ENCODE measurements around the gene NCEH1. TPM values are rescaled to one million over a fixed set of nuclear protein-coding genes. Genes with fewer than 3 reads are reported as not detected.

NCEH1 gene
- total RNA-seq, 1 experiment from 2014 or later, result 2.7 TPM

DNA sequence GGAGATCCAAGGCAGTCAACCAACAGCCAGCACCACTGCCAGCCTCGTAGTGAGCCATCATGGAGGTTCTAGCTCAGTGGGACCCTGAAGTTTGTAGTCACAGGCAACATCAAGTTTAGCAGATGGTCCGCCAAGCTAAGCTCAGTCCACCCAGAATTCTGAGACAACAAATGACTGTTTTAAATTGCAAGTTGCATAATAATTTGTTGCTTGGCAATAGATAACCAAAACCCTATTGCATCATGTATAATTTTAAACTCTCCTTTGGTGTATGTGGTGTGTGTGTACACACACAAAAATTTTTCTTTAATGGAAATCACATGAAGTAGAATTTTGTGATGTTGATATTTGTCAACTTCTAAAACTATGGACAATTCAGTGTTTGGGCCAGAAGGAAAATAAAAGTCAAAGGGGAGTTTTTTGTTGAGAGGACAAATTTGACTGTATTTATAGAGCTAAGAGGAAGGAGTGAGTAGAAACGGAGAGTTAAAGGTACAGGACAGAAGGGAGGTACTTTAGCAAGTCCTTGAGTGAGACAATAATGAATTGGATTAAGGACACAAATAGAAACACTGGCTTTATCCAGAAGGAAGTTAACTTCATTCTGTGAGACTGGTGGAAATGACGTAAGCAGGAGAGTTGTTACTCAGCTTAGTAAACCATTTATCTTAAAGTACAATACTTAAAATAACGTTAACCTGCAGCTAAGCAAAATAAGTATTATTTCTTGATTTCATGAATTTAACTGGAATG is 83.6 kb downstream of the NCEH1 start:
- H3K36me3 ChIP-seq (replicated peaks; ENCODE audit: control insufficient read depth, insufficient read depth, low read length), result no peaks in the 10 kb centered on the region
- no peak for DNase-seq
- H3K4me3 ChIP-seq (ENCODE audit: insufficient read depth, low read depth, low read length), result no peak overlapping the region
- H3K27me3 ChIP-seq (ENCODE audit: control insufficient read depth, insufficient read depth, low read length), result no peaks in the 10 kb centered on the region

DNA sequence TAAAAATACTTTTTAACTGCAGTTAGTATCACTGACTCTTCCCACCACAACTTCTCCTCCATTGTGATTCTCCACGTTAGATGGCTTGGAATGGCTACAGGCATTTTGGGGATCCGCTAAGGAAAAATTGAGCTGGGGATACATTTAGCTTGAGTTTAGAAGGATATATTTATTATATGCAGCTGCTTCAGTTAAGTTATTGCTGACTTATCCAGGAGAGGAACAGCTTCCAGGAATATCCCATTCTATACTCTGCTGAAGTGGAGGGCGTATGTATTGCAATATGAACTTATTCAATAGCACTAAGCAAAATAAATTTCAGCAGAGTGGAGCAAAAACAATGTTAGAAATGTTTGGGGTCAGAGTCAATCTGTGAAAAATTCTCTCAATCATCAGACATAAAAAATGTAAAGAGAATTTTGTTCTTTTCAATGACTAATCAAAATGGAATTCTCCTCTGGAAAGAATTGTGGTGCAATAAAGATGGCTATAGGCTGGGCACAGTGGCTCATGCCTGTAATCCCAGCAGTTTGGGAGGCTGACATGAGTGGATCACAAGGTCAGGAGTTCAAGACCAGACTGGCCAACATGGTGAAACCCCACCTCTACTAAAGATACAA is 84.7 kb downstream of the NCEH1 start:
- no peaks in the 10 kb centered on the region for H3K27me3 ChIP-seq (ENCODE audit: control insufficient read depth, insufficient read depth, low read length)
- H3K36me3 ChIP-seq (replicated peaks; ENCODE audit: control insufficient read depth, insufficient read depth, low read length), result no peaks in the 10 kb centered on the region
- DNase-seq, result no peak
- H3K4me3 ChIP-seq (ENCODE audit: insufficient read depth, low read depth, low read length), result no peak overlapping the region

DNA sequence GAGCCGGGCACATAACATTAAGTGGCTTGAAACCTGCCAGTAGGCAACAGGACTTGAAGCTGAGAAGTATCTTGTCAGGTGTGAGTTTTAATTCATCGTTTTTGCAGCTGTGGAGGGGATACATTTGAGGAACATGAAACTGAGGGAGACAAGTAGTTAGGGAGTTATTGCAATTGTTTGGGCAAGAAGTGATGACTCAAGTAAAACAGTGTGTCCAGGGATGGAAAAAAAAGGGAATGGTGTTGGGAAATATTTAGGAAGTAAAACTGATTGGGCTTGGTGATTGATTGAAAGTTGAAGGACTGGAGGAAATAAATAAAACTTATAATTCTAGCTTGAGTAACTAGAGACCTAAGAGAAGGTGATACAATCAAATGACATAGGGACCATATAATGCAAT is 85.5 kb downstream of the NCEH1 start:
- no peak for DNase-seq
- H3K27me3 ChIP-seq (ENCODE audit: control insufficient read depth, insufficient read depth, low read length), result no peaks in the 10 kb centered on the region

DNA sequence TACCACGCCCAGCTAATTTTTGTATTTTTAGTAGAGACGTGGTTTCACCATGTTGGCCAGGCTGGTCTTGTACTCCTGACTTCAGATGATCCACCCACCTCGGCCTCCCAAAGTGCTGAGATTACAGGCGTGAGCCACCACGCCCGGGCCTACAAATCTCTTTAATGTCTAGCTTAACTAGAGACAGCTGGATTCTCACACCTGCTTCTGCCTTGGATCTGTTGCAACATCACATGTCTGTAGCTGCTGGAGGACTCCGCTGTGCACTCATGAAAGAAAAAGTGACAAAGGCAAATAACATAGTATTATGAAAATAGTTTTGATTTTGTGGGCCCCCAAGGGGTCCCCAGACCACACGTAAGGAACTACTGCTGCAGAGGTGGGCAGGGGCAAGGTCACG is 85.9 kb downstream of the NCEH1 start:
- Histone ChIP-seq H3K4me3 (ENCODE audit: insufficient read depth, low read depth, low read length) (no peak overlapping the region), H3K27me3 (ENCODE audit: control insufficient read depth, insufficient read depth, low read length) (no peaks in the 10 kb centered on the region), H3K36me3 (replicated peaks; ENCODE audit: control insufficient read depth, insufficient read depth, low read length) (no peaks in the 10 kb centered on the region)
- no peak for DNase-seq

More for the DNA sequence above, 85.5 kb downstream of the NCEH1 start:
- no peaks in the 10 kb centered on the region for H3K36me3 ChIP-seq (replicated peaks; ENCODE audit: control insufficient read depth, insufficient read depth, low read length)
- no peak overlapping the region for H3K4me3 ChIP-seq (ENCODE audit: insufficient read depth, low read depth, low read length)

DNA sequence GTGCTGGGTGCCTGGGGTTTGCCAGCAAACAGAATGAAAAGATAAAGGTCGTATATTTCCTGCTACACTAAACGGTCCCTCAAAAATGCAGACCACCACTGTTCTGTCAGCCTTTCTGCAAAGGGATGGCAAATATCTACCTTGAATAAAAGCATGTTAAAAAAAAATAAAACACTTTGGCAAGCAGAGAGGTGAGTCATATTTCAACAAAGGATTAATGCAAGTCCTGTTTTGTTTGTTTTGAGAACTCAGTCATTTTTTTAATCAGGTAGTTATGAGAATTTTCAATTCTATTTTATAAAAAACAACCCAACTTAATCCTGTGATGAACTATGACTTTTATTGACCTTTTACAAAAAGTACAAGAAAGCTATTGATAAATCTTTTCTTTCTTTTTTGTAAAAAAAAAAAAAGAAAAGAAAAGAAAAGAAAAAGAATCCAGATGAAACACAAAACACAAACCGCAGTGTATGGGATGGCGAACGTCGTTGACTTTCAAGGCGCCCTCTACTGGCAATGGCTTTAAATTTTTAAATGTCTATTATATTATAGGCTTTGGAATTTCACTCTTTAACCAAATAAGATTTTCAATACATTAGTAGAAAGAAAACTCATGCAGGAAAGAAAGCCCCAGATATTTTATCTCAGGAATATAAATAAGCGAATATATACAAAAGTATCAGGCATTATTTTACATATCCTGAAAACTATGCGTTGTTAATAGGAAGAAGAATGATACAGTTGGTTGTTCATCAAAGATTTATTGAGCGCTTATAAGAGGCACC is 87.8 kb downstream of the NCEH1 start:
- H3K4me3 ChIP-seq (ENCODE audit: insufficient read depth, low read depth, low read length), result no peak overlapping the region
- peak; percentile 56 for DNase-seq
- no peaks in the 10 kb centered on the region for H3K27me3 ChIP-seq (ENCODE audit: control insufficient read depth, insufficient read depth, low read length)

DNA sequence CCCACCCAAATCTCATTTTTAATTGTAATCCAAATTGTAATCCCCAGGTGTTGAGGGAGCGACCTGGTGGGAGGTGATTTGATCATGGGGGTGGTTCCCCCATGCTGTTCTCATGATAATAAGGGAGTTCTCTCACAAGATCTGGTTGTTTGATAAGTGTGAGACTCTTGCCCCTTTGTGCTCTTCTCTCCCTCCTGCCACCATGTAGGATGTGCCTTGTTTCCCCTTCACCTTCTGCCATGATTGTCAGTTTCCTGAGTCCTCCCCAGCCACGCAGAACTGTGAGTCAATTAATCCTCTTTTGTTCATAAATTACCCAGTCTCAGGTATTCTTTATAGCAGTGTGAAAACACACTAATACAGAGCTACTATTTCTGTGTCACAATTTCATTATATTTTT is 88.7 kb downstream of the NCEH1 start:
- no peak for DNase-seq
- H3K4me3 ChIP-seq (ENCODE audit: insufficient read depth, low read depth, low read length), result no peak overlapping the region
- H3K27me3 ChIP-seq (ENCODE audit: control insufficient read depth, insufficient read depth, low read length), result no peaks in the 10 kb centered on the region
- H3K36me3 ChIP-seq (replicated peaks; ENCODE audit: control insufficient read depth, insufficient read depth, low read length), result no peaks in the 10 kb centered on the region

More for the DNA sequence above, 87.8 kb downstream of the NCEH1 start:
- no peaks in the 10 kb centered on the region for H3K36me3 ChIP-seq (replicated peaks; ENCODE audit: control insufficient read depth, insufficient read depth, low read length)

DNA sequence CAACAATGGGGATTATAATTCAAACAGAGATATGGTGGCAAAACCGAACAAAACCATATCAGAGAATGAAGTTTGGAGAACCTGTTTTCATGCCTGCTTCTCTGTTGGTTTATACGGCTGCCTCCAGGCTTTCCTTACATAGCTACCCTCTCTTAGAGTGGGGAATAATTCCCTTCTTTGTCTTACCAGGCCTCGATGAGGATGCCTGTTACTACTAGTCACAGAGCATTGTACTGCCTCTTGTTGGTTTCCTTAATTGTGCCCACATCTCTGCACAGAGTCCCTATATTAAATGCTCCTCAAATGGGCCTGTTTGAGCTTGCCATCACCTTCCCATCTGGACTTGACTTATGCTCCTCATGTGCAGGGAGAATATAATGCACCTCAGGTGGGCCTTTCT is 92.9 kb downstream of the NCEH1 start:
- no peak for DNase-seq

DNA sequence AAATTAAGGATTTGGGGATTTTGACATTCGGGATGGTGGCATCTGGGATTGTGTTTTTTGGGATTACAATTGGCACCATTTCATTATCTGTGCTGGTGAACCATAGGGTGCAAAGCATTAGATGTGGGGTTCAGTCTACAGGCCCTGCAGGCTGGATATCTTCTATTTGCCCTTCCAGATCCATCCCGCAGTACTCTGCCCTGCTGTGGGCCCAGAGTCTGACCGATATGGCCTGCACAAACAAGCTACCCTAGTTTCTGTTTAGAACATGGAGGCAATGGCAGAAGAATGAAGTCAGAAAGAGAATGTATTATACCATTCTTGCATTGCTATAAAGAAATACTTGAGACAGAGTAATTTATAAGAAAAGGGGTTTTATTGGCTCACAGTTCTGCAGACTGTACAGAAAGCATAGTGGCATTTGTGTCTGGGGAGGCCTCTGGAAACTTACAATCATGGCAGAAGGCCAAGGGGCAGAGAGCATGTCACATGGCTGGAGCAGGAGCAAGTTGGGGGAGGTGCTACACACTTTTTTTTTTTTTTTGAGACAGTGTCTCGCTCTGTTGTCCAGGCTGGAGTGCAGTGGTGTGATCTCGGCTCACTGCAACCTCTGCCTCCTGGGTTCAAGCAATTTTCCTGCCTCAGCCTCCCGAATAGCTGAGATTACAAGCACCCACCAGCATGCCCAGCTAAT is 93.7 kb downstream of the NCEH1 start:
- Histone ChIP-seq H3K27me3 (ENCODE audit: control insufficient read depth, insufficient read depth, low read length) (no peaks in the 10 kb centered on the region), H3K36me3 (replicated peaks; ENCODE audit: control insufficient read depth, insufficient read depth, low read length) (no peaks in the 10 kb centered on the region), H3K4me3 (ENCODE audit: insufficient read depth, low read depth, low read length) (no peak overlapping the region)
- DNase-seq, result no peak

More for the DNA sequence above, 92.9 kb downstream of the NCEH1 start:
- Histone ChIP-seq H3K36me3 (replicated peaks; ENCODE audit: control insufficient read depth, insufficient read depth, low read length) (no peaks in the 10 kb centered on the region), H3K4me3 (ENCODE audit: insufficient read depth, low read depth, low read length) (no peak overlapping the region), H3K27me3 (ENCODE audit: control insufficient read depth, insufficient read depth, low read length) (no peaks in the 10 kb centered on the region)

DNA sequence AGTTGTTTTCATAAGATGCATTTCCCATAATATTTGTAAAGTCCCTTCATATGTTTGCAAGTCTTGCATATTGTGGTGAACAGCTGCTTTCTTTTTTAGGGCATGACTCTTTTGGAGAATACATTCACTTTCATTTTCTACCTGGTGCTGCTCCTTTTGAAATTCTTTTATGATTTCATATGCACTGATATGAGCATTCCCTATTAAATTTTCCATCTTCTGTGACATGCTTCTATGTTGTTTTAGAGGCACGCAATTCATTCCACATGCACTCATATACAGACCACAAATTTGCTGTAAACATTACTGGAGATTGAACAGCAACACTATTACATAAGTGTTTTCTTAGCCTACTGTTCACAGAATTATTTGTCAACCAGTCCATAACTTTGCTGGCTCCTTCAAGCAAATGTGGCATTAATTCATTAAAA is 94.8 kb downstream of the NCEH1 start:
- H3K4me3 ChIP-seq (ENCODE audit: insufficient read depth, low read depth, low read length), result no peak overlapping the region
- H3K27me3 ChIP-seq (ENCODE audit: control insufficient read depth, insufficient read depth, low read length), result no peaks in the 10 kb centered on the region
- H3K36me3 ChIP-seq (replicated peaks; ENCODE audit: control insufficient read depth, insufficient read depth, low read length), result no peaks in the 10 kb centered on the region
- DNase-seq, result no peak

DNA sequence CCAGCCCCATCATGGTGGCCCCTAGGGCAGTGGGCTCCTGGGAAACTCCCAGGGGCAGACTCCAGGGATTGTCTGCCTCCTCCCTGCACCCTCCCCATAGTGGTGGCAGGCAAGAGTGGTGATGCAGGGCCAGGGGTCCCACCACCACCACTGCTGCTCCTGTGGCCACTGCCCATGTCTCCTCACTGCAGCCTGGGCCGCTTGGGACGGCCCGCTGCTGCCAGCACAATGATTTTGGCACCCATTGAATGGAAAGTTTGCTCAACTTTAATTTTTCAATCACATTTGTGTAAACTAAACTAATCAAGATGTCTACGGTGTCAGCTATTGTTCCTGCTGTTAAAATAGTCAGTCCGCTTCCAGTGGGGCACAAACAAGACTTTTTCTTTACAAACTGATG is 95.6 kb downstream of the NCEH1 start:
- DNase-seq, result no peak
- Histone ChIP-seq H3K36me3 (replicated peaks; ENCODE audit: control insufficient read depth, insufficient read depth, low read length) (no peaks in the 10 kb centered on the region), H3K4me3 (ENCODE audit: insufficient read depth, low read depth, low read length) (no peak overlapping the region), H3K27me3 (ENCODE audit: control insufficient read depth, insufficient read depth, low read length) (no peaks in the 10 kb centered on the region)

DNA sequence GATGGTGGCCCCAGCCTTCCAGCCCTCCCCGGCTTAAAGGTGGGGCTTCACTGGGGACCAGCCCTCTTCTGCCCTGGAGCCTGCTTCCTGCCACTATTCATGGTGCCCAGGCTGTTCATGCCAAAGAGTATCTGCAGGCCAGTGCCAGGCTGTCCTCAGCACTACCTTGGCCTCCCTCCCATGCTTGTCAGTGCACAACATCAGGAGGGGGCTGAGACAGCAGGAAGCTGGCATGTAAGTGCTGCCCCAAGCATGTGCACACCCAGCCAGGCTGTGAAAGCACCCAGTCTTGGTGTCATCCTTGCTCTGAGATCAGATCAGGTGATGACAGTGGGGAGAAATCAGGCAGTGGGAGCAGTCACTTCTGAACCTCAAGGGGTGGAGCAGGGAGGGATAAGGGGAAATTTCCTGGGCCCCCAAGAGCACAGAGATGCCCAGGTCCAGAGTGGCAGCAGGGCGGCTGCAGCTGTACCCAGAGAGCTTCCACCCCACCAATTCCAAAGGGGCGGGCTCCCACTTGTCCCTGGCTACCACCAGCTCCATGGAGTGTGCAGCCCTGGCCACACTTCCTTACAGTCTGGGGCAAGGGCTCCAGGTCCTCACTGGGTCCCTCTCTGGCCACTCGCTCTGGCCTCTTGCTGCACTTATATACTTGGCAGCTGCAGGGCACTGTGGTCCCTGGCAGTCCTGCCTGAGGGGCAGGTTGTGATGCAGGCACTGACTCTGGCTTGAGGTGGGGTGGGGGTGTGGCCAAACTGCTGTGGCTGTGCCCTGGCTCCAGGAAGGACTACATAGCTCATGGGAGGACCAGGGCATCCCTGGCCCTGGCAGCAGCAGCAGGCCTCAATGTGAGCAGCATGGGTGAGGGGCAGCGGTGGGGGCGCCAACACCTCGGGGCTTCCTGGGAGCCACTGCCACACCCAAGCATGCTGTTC is 96.3 kb downstream of the NCEH1 start:
- no peaks in the 10 kb centered on the region for H3K27me3 ChIP-seq (ENCODE audit: control insufficient read depth, insufficient read depth, low read length)
- DNase-seq, result no peak

DNA sequence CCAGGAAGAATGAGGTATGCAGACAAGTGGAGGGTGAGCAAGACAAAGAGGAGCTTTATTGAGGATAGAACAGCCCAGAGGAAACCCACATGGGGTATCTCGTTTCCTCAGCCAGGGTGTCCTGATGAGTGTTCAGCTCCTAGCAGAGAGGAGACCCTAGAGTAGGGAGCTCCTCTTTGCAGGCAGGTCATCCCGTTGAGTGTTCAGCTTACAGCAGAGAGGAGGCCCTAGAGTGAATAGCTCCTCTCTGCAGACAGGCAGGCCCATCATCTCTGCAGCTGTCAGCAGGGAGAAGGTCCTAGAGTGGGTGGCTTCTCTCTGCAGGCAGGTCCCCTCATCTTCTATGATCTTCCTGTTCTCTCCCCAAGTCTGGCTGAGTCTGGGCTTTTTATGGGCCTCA is 97.0 kb downstream of the NCEH1 start:
- H3K4me3 ChIP-seq (ENCODE audit: insufficient read depth, low read depth, low read length), result no peak overlapping the region
- no peak for DNase-seq

More for the DNA sequence above, 96.3 kb downstream of the NCEH1 start:
- Histone ChIP-seq H3K36me3 (replicated peaks; ENCODE audit: control insufficient read depth, insufficient read depth, low read length) (no peaks in the 10 kb centered on the region), H3K4me3 (ENCODE audit: insufficient read depth, low read depth, low read length) (no peak overlapping the region)

DNA sequence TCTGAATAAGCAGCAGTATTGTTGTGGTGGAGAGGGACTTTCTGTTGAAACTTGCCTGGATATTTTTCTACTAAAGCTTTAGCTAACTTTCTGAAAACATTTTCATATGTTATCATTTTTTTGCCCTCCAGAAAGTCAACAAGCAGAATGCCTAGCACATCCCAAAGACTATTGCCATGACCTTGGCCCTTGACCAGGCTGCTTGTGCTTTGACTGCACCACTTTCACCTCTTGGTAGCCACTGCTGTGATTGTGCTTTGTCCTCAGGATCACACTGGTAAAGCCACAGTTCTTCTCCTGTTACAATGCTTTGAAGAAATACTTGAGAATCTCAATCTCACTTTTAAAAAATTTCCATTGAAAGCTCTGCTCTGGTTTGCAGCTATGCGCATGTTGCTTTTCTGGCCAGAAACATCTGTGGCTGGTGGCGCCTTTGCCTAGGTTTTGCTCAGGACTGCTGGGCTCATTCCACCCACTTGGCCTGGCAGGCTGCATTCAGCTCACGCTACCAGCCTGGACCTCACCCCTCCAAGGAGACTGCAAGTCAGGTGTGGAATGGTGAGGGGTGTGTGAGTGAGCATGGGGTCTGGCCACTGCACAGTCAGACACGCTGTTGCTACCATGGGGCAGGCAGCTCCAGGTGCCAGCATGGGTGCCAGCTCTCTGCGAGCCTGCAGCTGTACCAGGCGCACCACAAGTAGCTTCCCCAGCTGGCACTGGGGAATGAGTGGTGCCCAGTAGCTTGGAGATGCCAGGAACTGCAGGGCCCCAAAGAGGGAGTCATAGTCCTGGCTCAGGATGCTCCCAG is 97.8 kb downstream of the NCEH1 start:
- DNase-seq, result no peak
- no peaks in the 10 kb centered on the region for H3K27me3 ChIP-seq (ENCODE audit: control insufficient read depth, insufficient read depth, low read length)

More for the DNA sequence above, 97.0 kb downstream of the NCEH1 start:
- Histone ChIP-seq H3K27me3 (ENCODE audit: control insufficient read depth, insufficient read depth, low read length) (no peaks in the 10 kb centered on the region), H3K36me3 (replicated peaks; ENCODE audit: control insufficient read depth, insufficient read depth, low read length) (no peaks in the 10 kb centered on the region)

More for the DNA sequence above, 97.8 kb downstream of the NCEH1 start:
- Histone ChIP-seq H3K36me3 (replicated peaks; ENCODE audit: control insufficient read depth, insufficient read depth, low read length) (no peaks in the 10 kb centered on the region), H3K4me3 (ENCODE audit: insufficient read depth, low read depth, low read length) (no peak overlapping the region)
